ENCODE measurements around the gene CHCHD5. TPM values are rescaled to one million over a fixed set of nuclear protein-coding genes. Genes with fewer than 3 reads are reported as not detected.

CHCHD5 gene
- polyA plus RNA-seq, 3 donors: 37.1 to 77.3 (median 56.2) TPM

DNA sequence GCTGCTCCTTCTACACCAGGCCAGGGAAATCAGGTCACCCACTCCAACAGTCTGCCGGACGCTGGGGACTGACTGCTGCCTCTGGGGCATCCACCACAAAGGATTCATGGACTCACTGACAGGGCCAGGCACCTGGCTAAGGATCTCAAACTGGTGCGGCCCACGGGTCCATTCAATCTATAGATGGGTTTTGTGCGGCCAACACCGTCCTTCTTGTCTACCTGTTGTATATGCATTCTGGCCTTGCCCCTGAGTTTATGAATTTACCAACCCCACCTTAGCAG lies 50.4 kb downstream of the CHCHD5 start:
- intact Hi-C loops (cut with micrococcal nuclease): no loop called here
- TF ChIP-seq, protein P1, sequence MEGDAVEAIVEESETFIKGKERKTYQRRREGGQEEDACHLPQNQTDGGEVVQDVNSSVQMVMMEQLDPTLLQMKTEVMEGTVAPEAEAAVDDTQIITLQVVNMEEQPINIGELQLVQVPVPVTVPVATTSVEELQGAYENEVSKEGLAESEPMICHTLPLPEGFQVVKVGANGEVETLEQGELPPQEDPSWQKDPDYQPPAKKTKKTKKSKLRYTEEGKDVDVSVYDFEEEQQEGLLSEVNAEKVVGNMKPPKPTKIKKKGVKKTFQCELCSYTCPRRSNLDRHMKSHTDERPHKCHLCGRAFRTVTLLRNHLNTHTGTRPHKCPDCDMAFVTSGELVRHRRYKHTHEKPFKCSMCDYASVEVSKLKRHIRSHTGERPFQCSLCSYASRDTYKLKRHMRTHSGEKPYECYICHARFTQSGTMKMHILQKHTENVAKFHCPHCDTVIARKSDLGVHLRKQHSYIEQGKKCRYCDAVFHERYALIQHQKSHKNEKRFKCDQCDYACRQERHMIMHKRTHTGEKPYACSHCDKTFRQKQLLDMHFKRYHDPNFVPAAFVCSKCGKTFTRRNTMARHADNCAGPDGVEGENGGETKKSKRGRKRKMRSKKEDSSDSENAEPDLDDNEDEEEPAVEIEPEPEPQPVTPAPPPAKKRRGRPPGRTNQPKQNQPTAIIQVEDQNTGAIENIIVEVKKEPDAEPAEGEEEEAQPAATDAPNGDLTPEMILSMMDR (IDR thresholded peaks at IDR 0.05): no peak
- H3K36me3 ChIP-seq (replicated peaks in 1 of 2; ENCODE audit: control insufficient read depth in 1 of 2, insufficient read depth in 2 of 2, low read length in 2 of 2): no peaks in the 10 kb centered on the region
- no peaks in the 10 kb centered on the region for H3K9me3 ChIP-seq (replicated peaks in 1 of 2; ENCODE audit: control insufficient read depth in 1 of 2, insufficient read depth in 1 of 2, low read length in 2 of 2)
- H3K4me3 Mint-ChIP-seq: no peak overlapping the region
- no peak overlapping the region for H3K27ac ChIP-seq (ENCODE audit: low read depth in 1 of 2, low read length in 2 of 2)
- peaks cover 2 to 6% (median 3%) of the 10 kb centered on the region in 3 donors for H3K27me3 Mint-ChIP-seq (ENCODE audit: low read depth in 3 of 3)
- no peak overlapping the region for H3K27ac Mint-ChIP-seq
- H3K9ac ChIP-seq (ENCODE audit: insufficient read depth, low read length, poor library complexity, severe bottlenecking): no peak overlapping the region
- no peaks in the 10 kb centered on the region for H3K36me3 Mint-ChIP-seq
- peaks cover 34 to 50% of the 10 kb centered on the region in 2 donors for H3K4me1 ChIP-seq (ENCODE audit: control insufficient read depth in 1 of 2, insufficient read depth in 2 of 2, low read length in 2 of 2)
- no peak for DNase-seq
- WGBS (ENCODE audit: insufficient coverage): 96% methylated on average over 5 of the region's 6 CpGs
- no peak overlapping the region for H3K4me3 ChIP-seq (replicated peaks in 1 of 3; ENCODE audit: low read depth in 2 of 3, low read length in 3 of 3)
- H3K79me2 ChIP-seq (ENCODE audit: insufficient read depth, low read length): no peaks in the 10 kb centered on the region
- peaks cover 52% of the 10 kb centered on the region for H3K4me1 Mint-ChIP-seq
- no peaks in the 10 kb centered on the region for H4K20me1 ChIP-seq (ENCODE audit: insufficient read depth, low read length)
- no peaks in the 10 kb centered on the region for H3K9me3 Mint-ChIP-seq
- no peak overlapping the region for H3K4me2 ChIP-seq (replicated peaks; ENCODE audit: extremely low read depth, low read length, poor library complexity, severe bottlenecking)
- no peaks in the 10 kb centered on the region for H3K27me3 ChIP-seq (ENCODE audit: control insufficient read depth in 2 of 2, insufficient read depth in 2 of 2, low read length in 2 of 2)
- H2AFZ ChIP-seq (ENCODE audit: insufficient read depth, low read depth, low read length, poor library complexity, severe bottlenecking): no peak overlapping the region

DNA sequence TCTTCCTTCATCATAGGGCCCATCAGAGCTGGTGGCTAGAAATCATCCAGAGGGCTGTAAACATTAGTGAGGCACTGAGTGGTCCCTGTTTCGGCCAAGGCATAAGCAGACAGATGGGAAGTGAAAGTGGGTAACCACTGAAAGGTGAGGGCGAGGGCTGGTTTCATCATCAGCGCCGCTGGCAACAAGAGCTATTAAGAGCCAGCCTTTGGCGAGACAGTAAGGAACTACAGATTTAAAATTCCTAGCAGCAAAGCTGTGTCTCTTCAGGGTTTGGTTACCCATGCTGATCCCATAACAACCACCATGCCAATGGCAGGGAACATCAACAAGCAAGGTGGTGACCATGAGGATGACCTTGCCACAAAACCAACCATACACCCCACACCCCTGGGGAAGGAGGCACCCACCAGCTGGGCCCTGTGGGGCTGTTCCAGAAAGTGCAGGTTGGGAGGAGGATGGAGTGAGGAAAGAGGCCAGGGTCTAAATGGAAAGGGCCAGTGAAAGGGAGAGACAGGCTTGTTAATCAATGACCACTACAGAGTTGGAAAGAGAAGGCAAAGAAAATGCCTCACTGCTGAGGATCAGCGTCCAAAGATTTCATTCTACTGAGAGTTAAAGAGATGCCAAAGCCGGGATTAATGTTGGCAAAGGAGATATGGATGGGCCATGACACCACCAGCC lies 52.3 kb downstream of the CHCHD5 start:
- Histone ChIP-seq H3K4me2 (replicated peaks; ENCODE audit: extremely low read depth, low read length, poor library complexity, severe bottlenecking) (peak overlapping the region; percentile 22), H4K20me1 (ENCODE audit: insufficient read depth, low read length) (no peaks in the 10 kb centered on the region), H3K79me2 (ENCODE audit: insufficient read depth, low read length) (no peaks in the 10 kb centered on the region), H3K9me3 (replicated peaks in 1 of 2; ENCODE audit: control insufficient read depth in 1 of 2, insufficient read depth in 1 of 2, low read length in 2 of 2) (no peaks in the 10 kb centered on the region), H2AFZ (ENCODE audit: insufficient read depth, low read depth, low read length, poor library complexity, severe bottlenecking) (no peak overlapping the region), H3K4me1 (ENCODE audit: control insufficient read depth in 1 of 2, insufficient read depth in 2 of 2, low read length in 2 of 2) (peaks cover 28 to 48% of the 10 kb centered on the region in 2 donors), H3K9ac (ENCODE audit: insufficient read depth, low read length, poor library complexity, severe bottlenecking) (no peak overlapping the region), H3K27ac (ENCODE audit: low read depth in 1 of 2, low read length in 2 of 2) (peak overlapping the region in 1 of 2 donors; percentile 48), H3K36me3 (replicated peaks in 1 of 2; ENCODE audit: control insufficient read depth in 1 of 2, insufficient read depth in 2 of 2, low read length in 2 of 2) (no peaks in the 10 kb centered on the region), H3K4me3 (replicated peaks in 1 of 3; ENCODE audit: low read depth in 2 of 3, low read length in 3 of 3) (peak overlapping the region in 1 of 3 experiments; percentile 40), H3K27me3 (ENCODE audit: control insufficient read depth in 2 of 2, insufficient read depth in 2 of 2, low read length in 2 of 2) (no peaks in the 10 kb centered on the region)
- peaks cover 2 to 6% (median 3%) of the 10 kb centered on the region in 3 donors for H3K27me3 Mint-ChIP-seq (ENCODE audit: low read depth in 3 of 3)
- peaks cover 50% of the 10 kb centered on the region for H3K4me1 Mint-ChIP-seq
- TF ChIP-seq, protein P1 (IDR thresholded peaks at IDR 0.05): no peak
- intact Hi-C loops (cut with micrococcal nuclease): no loop called here
- peak overlapping the region in 6 of 7 donors; percentile 15 to 72 (median 36) for H3K27ac Mint-ChIP-seq
- H3K36me3 Mint-ChIP-seq: peaks cover 0 to 3% of the 10 kb centered on the region in 2 donors
- peak in 2 of 3 donors; percentile 42 to 54 for DNase-seq
- 2% methylated on average over 5 of the region's 7 CpGs for WGBS (ENCODE audit: insufficient coverage)
- no peaks in the 10 kb centered on the region for H3K9me3 Mint-ChIP-seq
- peak overlapping the region in 1 of 2 donors; percentile 50 for H3K4me3 Mint-ChIP-seq

All from CD14-positive monocyte (primary cell).